Measurements from ENCODE around the gene DDX27. TPM values are rescaled to one million over a fixed set of nuclear protein-coding genes. Genes with fewer than 3 reads are reported as not detected.

Gene DDX27
- total and polyA plus RNA-seq, 9 of the 15 experiments (the other 6 are each of a cell fraction or from before 2014, with no cell fraction given): 17.9 to 79.3 (median 57.0) TPM

GRCh38 chr20:49283176-49283702 lies 64.0 kb downstream of the DDX27 start (continued):
- TF ChIP-seq ZNF184 (CRISPR knock-in tag; IDR thresholded peaks at IDR 0.05) (no peak), NFE2L1 (tag; IDR thresholded peaks at IDR 0.05; ENCODE audit: borderline replicate concordance, low read depth) (no peak), SUPT5H (IDR thresholded peaks at IDR 0.05) (no peak; the same call in none of the 2 replicates), ETV1 (tag; conservative IDR thresholded peaks at IDR 0.05; ENCODE audit: low read depth) (0 out of 2 replicates have a peak, but pooled peaks have one; percentile 14), SNAPC5 (CRISPR knock-in tag; IDR thresholded peaks at IDR 0.05) (no peak), SOX6 (IDR thresholded peaks at IDR 0.05) (no peak), CXXC5 (CRISPR knock-in tag; IDR thresholded peaks at IDR 0.05) (no peak), SRSF9 (IDR thresholded peaks at IDR 0.05; ENCODE audit: borderline replicate concordance, low read depth, low read length) (no peak), PCBP2 (IDR thresholded peaks at IDR 0.05; ENCODE audit: low read depth, low read length, poor library complexity, severe bottlenecking) (no peak), ZFP30 (CRISPR knock-in tag; IDR thresholded peaks at IDR 0.05; ENCODE audit: borderline replicate concordance) (no peak), E2F3 (CRISPR knock-in tag; IDR thresholded peaks at IDR 0.05) (no peak), ZNF551 (CRISPR knock-in tag; IDR thresholded peaks at IDR 0.05) (no peak), ZBTB9 (CRISPR knock-in tag; IDR thresholded peaks at IDR 0.05) (no peak), ARID2 (IDR thresholded peaks at IDR 0.05) (no peak), THRB (CRISPR knock-in tag; conservative IDR thresholded peaks at IDR 0.05) (peak; percentile 90), ZNF644 (tag; IDR thresholded peaks at IDR 0.05; ENCODE audit: low read depth) (no peak), RCOR1 (IDR thresholded peaks at IDR 0.05; ENCODE audit: borderline replicate concordance in 1 of 2, low read depth in 2 of 2, low read length in 2 of 2) (no peak), RB1 (IDR thresholded peaks at IDR 0.05; ENCODE audit: low read depth) (no peak)
- TF ChIP-seq, protein P1, sequence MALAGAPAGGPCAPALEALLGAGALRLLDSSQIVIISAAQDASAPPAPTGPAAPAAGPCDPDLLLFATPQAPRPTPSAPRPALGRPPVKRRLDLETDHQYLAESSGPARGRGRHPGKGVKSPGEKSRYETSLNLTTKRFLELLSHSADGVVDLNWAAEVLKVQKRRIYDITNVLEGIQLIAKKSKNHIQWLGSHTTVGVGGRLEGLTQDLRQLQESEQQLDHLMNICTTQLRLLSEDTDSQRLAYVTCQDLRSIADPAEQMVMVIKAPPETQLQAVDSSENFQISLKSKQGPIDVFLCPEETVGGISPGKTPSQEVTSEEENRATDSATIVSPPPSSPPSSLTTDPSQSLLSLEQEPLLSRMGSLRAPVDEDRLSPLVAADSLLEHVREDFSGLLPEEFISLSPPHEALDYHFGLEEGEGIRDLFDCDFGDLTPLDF (CRISPR knock-in tag; IDR thresholded peaks at IDR 0.05): no peak; the same call in 1 of the 2 replicates
- TF ChIP-seq, protein P2, sequence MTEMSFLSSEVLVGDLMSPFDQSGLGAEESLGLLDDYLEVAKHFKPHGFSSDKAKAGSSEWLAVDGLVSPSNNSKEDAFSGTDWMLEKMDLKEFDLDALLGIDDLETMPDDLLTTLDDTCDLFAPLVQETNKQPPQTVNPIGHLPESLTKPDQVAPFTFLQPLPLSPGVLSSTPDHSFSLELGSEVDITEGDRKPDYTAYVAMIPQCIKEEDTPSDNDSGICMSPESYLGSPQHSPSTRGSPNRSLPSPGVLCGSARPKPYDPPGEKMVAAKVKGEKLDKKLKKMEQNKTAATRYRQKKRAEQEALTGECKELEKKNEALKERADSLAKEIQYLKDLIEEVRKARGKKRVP (CRISPR knock-in tag; IDR thresholded peaks at IDR 0.05): no peak
- TF ChIP-seq, protein P3, sequence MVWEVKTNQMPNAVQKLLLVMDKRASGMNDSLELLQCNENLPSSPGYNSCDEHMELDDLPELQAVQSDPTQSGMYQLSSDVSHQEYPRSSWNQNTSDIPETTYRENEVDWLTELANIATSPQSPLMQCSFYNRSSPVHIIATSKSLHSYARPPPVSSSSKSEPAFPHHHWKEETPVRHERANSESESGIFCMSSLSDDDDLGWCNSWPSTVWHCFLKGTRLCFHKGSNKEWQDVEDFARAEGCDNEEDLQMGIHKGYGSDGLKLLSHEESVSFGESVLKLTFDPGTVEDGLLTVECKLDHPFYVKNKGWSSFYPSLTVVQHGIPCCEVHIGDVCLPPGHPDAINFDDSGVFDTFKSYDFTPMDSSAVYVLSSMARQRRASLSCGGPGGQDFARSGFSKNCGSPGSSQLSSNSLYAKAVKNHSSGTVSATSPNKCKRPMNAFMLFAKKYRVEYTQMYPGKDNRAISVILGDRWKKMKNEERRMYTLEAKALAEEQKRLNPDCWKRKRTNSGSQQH (CRISPR knock-in tag; IDR thresholded peaks at IDR 0.05): 0 out of 2 replicates have a peak, but pooled peaks have one; percentile 9
